MCF 10A (cell line): ENCODE measurements around the gene SERINC3. TPM values are rescaled to one million over a fixed set of nuclear protein-coding genes. Genes with fewer than 3 reads are reported as not detected.
A peak's percentile ranks its signal among the peaks of the same experiment; 100 is the strongest.

Experiments used
- BruUV-seq: library from RNA; stranded (reverse); fragments of 400-500 nt; replicated peaks from 2 replicates; lab custom pipeline; 2021; lab: Mats Ljungman, UMichigan
- CTCF ChIA-PET: fragments of 300-600 bp; sonication (Branson Sonifier 250); formaldehyde crosslinking; extraction: SDS; loops from one replicate; lab custom pipeline; 2021; ENCODE audit warnings: antibody characterized with exemption, inconsistent platforms; lab: Yijun Ruan, JAX
- POLR2A ChIA-PET: fragments of 300-600, 350-650 bp; sonication (Branson Sonifier 250); formaldehyde crosslinking; extraction: SDS; loops from one replicate; lab custom pipeline; 2020; ENCODE audit warnings: antibody characterized with exemption, inconsistent platforms; lab: Yijun Ruan, JAX
- DNase-seq: peaks from one replicate; pipeline ENCODE4 v3.0.0-alpha.2; 2018; ENCODE audit not compliant: unreplicated experiment
- H3K27ac Mint-ChIP-seq: one replicate; pipeline ENCODE4 v1.8.0; 2022; ENCODE audit warnings: mild to moderate bottlenecking, low read depth, mixed read lengths; ENCODE audit not compliant: unreplicated experiment
- H3K27me3 Mint-ChIP-seq: one replicate; pipeline ENCODE4 v1.8.0; 2022; ENCODE audit warnings: mixed read lengths; ENCODE audit not compliant: insufficient read depth, unreplicated experiment
- H3K36me3 Mint-ChIP-seq: one replicate; pipeline ENCODE4 v1.8.0; 2022; ENCODE audit warnings: mild to moderate bottlenecking, moderate library complexity, mixed read lengths; ENCODE audit not compliant: insufficient read depth, unreplicated experiment
- H3K4me1 Mint-ChIP-seq: one replicate; pipeline ENCODE4 v1.8.0; 2022; ENCODE audit warnings: mixed read lengths; ENCODE audit not compliant: insufficient read depth, unreplicated experiment
- H3K4me3 Mint-ChIP-seq: one replicate; pipeline ENCODE4 v1.8.0; 2022; ENCODE audit warnings: mild to moderate bottlenecking, moderate library complexity, mixed read lengths; ENCODE audit not compliant: unreplicated experiment
- H3K9me3 Mint-ChIP-seq: one replicate; pipeline ENCODE4 v1.8.0; 2022; ENCODE audit warnings: mixed read lengths; ENCODE audit not compliant: unreplicated experiment
- intact Hi-C: fragments of 100-400 bp; cut with micrococcal nuclease; formaldehyde crosslinking; loops from 2 replicates; pipeline ENCODE4 v1.14.1; 2022
- total RNA-seq: library from RNA; stranded (reverse); gene quantifications from 2 replicates; pipeline ENCODE4 v1.2.3, GENCODE V29; 2022
- TF ChIP-seq, protein P1 (sequence below): fragments of 200-600 bp; IDR thresholded peaks from one replicate; pipeline ENCODE4 v1.8.0; 2022; ENCODE audit warnings: antibody characterized with exemption, mild to moderate bottlenecking; ENCODE audit not compliant: unreplicated experiment

The SERINC3 gene
- total RNA-seq, 1 experiment from 2014 or later, result 104 TPM

DNA sequence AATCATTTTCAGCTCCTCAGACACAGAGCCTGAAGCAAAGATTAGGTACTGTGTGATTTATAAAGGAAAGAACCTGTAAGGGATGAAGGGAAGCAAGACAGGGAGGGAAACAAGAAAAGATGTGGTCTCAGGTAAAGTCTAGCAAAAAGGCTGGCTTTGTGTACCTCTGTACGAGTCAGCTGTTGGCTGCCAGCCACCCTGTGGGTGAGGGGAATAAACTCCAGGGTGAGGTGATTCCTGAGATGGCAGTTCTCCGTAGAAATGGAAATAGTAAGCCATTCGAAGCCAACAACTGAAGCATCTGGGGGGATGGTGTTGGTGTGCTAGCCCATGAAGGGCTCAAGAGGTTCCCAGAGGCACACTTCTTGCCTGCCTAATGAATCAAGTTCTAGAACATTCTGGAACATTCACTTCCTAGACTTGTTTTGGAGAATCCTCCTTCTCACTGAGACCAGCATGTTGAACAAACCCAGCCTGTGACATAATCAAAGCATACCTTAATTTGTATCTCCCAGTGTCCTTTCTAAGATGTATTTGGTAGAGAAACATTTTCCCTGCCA is 56.8 kb downstream of the SERINC3 start:
- Mint-ChIP-seq H3K9me3 (no peaks in the 10 kb centered on the region), H3K4me3 (no peak overlapping the region), H3K27me3 (no peaks in the 10 kb centered on the region), H3K36me3 (no peaks in the 10 kb centered on the region), H3K4me1 (peaks cover 34% of the 10 kb centered on the region), H3K27ac (peak overlapping the region; percentile 58)
- CTCF ChIA-PET, result interaction anchor here (0.5 to 16.6 kb wide), 9 partner anchors 10 to 1278 kb away, joined by 3 to 347 read pairs (median 4); no protein-coding TSS in a partner anchor
- no TSS peak for BruUV-seq
- intact Hi-C loops, result no loop called here
- TF ChIP-seq, protein P1, sequence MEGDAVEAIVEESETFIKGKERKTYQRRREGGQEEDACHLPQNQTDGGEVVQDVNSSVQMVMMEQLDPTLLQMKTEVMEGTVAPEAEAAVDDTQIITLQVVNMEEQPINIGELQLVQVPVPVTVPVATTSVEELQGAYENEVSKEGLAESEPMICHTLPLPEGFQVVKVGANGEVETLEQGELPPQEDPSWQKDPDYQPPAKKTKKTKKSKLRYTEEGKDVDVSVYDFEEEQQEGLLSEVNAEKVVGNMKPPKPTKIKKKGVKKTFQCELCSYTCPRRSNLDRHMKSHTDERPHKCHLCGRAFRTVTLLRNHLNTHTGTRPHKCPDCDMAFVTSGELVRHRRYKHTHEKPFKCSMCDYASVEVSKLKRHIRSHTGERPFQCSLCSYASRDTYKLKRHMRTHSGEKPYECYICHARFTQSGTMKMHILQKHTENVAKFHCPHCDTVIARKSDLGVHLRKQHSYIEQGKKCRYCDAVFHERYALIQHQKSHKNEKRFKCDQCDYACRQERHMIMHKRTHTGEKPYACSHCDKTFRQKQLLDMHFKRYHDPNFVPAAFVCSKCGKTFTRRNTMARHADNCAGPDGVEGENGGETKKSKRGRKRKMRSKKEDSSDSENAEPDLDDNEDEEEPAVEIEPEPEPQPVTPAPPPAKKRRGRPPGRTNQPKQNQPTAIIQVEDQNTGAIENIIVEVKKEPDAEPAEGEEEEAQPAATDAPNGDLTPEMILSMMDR, result no peak
- peak; percentile 70 for DNase-seq
- POLR2A ChIA-PET, result interaction anchor here (0.6 to 2.1 kb wide), 12 partner anchors 11 to 255 kb away, joined by 3 to 10 read pairs (median 4); partner anchors contain the start of genes OSER1 and TTPAL

DNA sequence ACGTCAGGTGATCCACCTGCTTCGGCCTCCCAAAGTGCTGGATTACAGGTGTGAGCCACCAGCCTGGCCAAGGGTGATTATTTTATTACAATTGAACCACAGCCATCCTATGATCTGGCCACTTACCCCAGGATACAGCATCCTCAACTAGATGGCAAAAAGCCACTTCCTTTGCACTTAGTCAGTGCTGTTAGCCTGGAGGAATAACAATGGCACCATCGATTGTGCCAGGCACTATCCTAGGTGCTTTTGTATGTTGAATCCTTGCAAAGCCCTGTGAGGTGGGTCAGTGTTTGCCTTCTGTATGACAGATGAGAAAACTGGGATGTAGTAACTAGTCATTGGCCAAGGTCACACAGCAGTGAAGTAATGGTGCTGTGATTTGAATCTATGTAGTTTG is 57.4 kb downstream of the SERINC3 start:
- intact Hi-C loops, result no loop called here
- H3K27me3 Mint-ChIP-seq, result no peaks in the 10 kb centered on the region
- POLR2A ChIA-PET, result interaction anchor here (0.7 to 2.1 kb wide), 12 partner anchors 11 to 255 kb away, joined by 3 to 10 read pairs (median 4); partner anchors contain the start of genes OSER1 and TTPAL
- TF ChIP-seq, protein P1, result no peak
- no TSS peak for BruUV-seq
- H3K9me3 Mint-ChIP-seq, result no peaks in the 10 kb centered on the region
- DNase-seq, result peak; percentile 36
- peak overlapping the region; percentile 58 for H3K27ac Mint-ChIP-seq
- H3K36me3 Mint-ChIP-seq, result no peaks in the 10 kb centered on the region
- peaks cover 33% of the 10 kb centered on the region for H3K4me1 Mint-ChIP-seq
- no peak overlapping the region for H3K4me3 Mint-ChIP-seq
- CTCF ChIA-PET, result interaction anchor here (0.6 to 16.6 kb wide), 6 partner anchors 11 to 248 kb away, joined by 3 to 347 read pairs (median 7); no protein-coding TSS in a partner anchor

DNA sequence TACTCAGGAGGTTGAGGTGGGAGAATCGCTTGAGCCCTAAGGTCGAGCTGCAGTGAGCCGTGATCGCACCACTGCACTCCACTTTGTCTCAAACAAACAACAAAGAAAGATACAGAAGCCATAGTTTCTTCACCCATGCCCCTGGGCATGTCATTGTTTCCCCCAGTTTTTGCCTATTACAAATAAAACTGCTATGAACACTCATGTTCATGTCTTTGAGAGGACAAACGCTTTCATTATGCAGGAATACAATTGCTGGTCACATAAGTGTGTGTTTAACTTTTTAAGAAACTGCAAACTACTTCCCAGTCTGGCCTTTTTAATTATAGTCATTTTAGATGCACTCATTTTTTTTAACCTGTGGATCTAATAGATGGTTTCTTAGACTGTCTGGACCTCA is 58.4 kb downstream of the SERINC3 start:
- TF ChIP-seq, protein P1, result no peak
- H3K9me3 Mint-ChIP-seq, result no peaks in the 10 kb centered on the region
- no peak overlapping the region for H3K4me3 Mint-ChIP-seq
- no peak for DNase-seq
- intact Hi-C loops, result no loop called here
- H3K36me3 Mint-ChIP-seq, result no peaks in the 10 kb centered on the region
- H3K27me3 Mint-ChIP-seq, result no peaks in the 10 kb centered on the region
- POLR2A ChIA-PET, result interaction anchor here (1.3 to 2.4 kb wide), 2 partner anchors 19 to 75 kb away, joined by 4 to 11 read pairs; no protein-coding TSS in a partner anchor
- peak overlapping the region; percentile 19 for H3K27ac Mint-ChIP-seq
- peaks cover 33% of the 10 kb centered on the region for H3K4me1 Mint-ChIP-seq
- BruUV-seq, result no TSS peak
- CTCF ChIA-PET, result interaction anchor here (1.3 to 16.6 kb wide), 6 partner anchors 69 to 352 kb away, joined by 3 to 347 read pairs (median 16); no protein-coding TSS in a partner anchor

DNA sequence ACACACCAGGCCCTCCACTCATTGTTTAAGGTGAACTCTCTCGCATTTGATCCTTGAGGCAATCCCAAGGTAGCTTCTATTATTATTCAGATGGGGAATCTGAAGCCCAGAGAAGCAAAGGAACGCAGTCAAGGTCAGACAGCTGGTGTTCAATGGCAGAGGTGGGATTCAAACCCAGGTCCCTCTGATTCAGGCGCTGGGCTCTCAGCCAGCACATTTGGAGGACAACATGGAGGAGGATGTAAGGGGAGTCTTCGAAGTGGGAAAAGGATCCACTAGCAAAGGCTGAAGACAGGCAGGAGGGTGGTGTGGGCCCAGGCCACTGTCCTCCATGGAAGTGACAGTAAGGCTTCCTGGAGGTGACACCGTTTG is 60.1 kb downstream of the SERINC3 start:
- no peak overlapping the region for H3K27ac Mint-ChIP-seq
- no peaks in the 10 kb centered on the region for H3K36me3 Mint-ChIP-seq
- no peaks in the 10 kb centered on the region for H3K9me3 Mint-ChIP-seq
- H3K4me3 Mint-ChIP-seq, result no peak overlapping the region
- DNase-seq, result no peak
- no TSS peak for BruUV-seq
- POLR2A ChIA-PET, result interaction anchor here (0.5 to 2.4 kb wide), 11 partner anchors 9 to 250 kb away, joined by 3 to 12 read pairs (median 5); partner anchors contain the start of gene TTPAL
- CTCF ChIA-PET, result interaction anchor here (0.6 to 16.6 kb wide), 40 partner anchors 8 to 344 kb away, joined by 3 to 347 read pairs (median 5); partner anchors contain the start of genes FITM2 and TTPAL
- no peaks in the 10 kb centered on the region for H3K27me3 Mint-ChIP-seq
- TF ChIP-seq, protein P1, result no peak
- intact Hi-C loops, result loop anchor here (1.0 kb wide), 2 partner anchors 73 to 246 kb away; no protein-coding TSS in a partner anchor
- peaks cover 24% of the 10 kb centered on the region for H3K4me1 Mint-ChIP-seq
